Testis (tissue), 3 donors: ENCODE results near the gene PSMC1. TPM values are rescaled to one million over a fixed set of nuclear protein-coding genes. Genes with fewer than 3 reads are reported as not detected.

ENCODE experiments used
- DNase-seq: peaks from one replicate; pipeline ENCODE4 v3.0.0-alpha.2; 2019
- H3K27ac ChIP-seq, 2 donors: fragments of 200-600 bp; sonication (generic); one replicate each; pipeline ENCODE4 v1.5.1; 2019
- H3K27me3 ChIP-seq: fragments of 200-600 bp; sonication (generic); one replicate; pipeline ENCODE4 v1.5.1; 2019
- H3K36me3 ChIP-seq: fragments of 200-600 bp; sonication (generic); one replicate; pipeline ENCODE4 v1.5.1; 2017; ENCODE audit warnings: low read depth; ENCODE audit errors: missing control alignments
- H3K4me1 ChIP-seq: fragments of 200-600 bp; sonication (generic); one replicate; pipeline ENCODE4 v1.5.1; 2019
- H3K4me3 ChIP-seq, 2 donors: fragments of 200-600 bp; sonication (generic); one replicate each; pipeline ENCODE4 v1.5.1; 2017 to 2019
- H3K9me3 ChIP-seq: fragments of 200-600 bp; sonication (generic); one replicate; pipeline ENCODE4 v1.5.1; 2017
- CTCF ChIP-seq, 3 experiments: fragments of 450-650 bp in 2 of 3; fragments of 200-600 bp in 1 of 3; sonication (generic) in 1 of 3; IDR thresholded peaks; one replicate each; pipeline ENCODE4 v1.5.1; 2016 to 2019; ENCODE audit warnings: antibody characterized with exemption in 3 of 3, mild to moderate bottlenecking in 2 of 3, moderate library complexity in 1 of 3
- POLR2A ChIP-seq: fragments of 450-650 bp; IDR thresholded peaks from one replicate; pipeline ENCODE4 v1.6.1; 2017; ENCODE audit warnings: antibody characterized with exemption, mild to moderate bottlenecking, moderate library complexity
- WGBS, 2 donors: methylation state at CpG; one replicate each; pipeline ENCODE4 v1.1.5; 2018; 5-methylcytosine and 5-hydroxymethylcytosine counted together
- intact Hi-C: fragments of 100-400 bp; cut with DNase I; formaldehyde crosslinking; loops from one replicate; pipeline ENCODE4 v1.15.1; 2023; ENCODE audit warnings: low total_unique reads
- polyA plus RNA-seq: library from polyadenylated mRNA; stranded (reverse); fragments of 350-450 nt; fragmentation: Illumina TruSeq; extraction: RNeasy Lipid Tissue Mini Kit (QIAGEN cat#74804); gene quantifications from one replicate; pipeline ENCODE4 v1.2.3, GENCODE V29; 2014; ENCODE audit warnings: low read depth, low replicate concordance; ENCODE audit not compliant: insufficient read depth
- total RNA-seq, 2 donors: library from RNA; depleted of rRNA; stranded (reverse); fragments of >200 nt; gene quantifications; one replicate each; pipeline ENCODE4 v1.2.3, GENCODE V29; 2016

PSMC1 gene
- total and polyA plus RNA-seq, 3 donors from 2014 or later, result 111 to 300 (median 133) TPM

GRCh38 chr14:90274808-90275457, 18.6 kb downstream of the PSMC1 start:
- Histone ChIP-seq H3K4me1 (peaks cover 19% of the 10 kb centered on the region), H3K4me3 (no peak overlapping the region), H3K9me3 (no peaks in the 10 kb centered on the region), H3K36me3 (no peaks in the 10 kb centered on the region), H3K27me3 (no peaks in the 10 kb centered on the region), H3K27ac (peak overlapping the region in 1 of 2 donors; percentile 19)
- DNase-seq, result peak; percentile 14
- 60 to 74% methylated on average over 8 of the region's 8 CpGs for WGBS, 2 donors
- intact Hi-C loops, result no loop called here
- TF ChIP-seq CTCF (IDR thresholded peaks at IDR 0.05), result no peak
- TF ChIP-seq POLR2A, result no peak

GRCh38 chr14:90275458-90275814, 19.1 kb downstream of the PSMC1 start:
- H3K27ac ChIP-seq, result peak overlapping the region in 1 of 2 donors; percentile 19
- H3K36me3 ChIP-seq, result no peaks in the 10 kb centered on the region
- intact Hi-C loops, result no loop called here
- H3K27me3 ChIP-seq, result no peaks in the 10 kb centered on the region
- H3K4me1 ChIP-seq, result peaks cover 19% of the 10 kb centered on the region
- no peak overlapping the region for H3K4me3 ChIP-seq
- DNase-seq, result peak; percentile 12
- 71 to 89% methylated on average over 9 of the region's 9 CpGs for WGBS, 2 donors
- H3K9me3 ChIP-seq, result no peaks in the 10 kb centered on the region
- TF ChIP-seq CTCF (IDR thresholded peaks at IDR 0.05) (no peak), POLR2A (no peak)

- H3K4me3 ChIP-seq, result no peak overlapping the region
- peak overlapping the region in 1 of 2 donors; percentile 19 for H3K27ac ChIP-seq
- peaks cover 19% of the 10 kb centered on the region for H3K4me1 ChIP-seq
- peak; percentile 9 for DNase-seq
- H3K36me3 ChIP-seq, result no peaks in the 10 kb centered on the region
- intact Hi-C loops, result no loop called here
- H3K27me3 ChIP-seq, result no peaks in the 10 kb centered on the region
- H3K9me3 ChIP-seq, result no peaks in the 10 kb centered on the region
- 81 to 86% methylated on average over 7 to 8 of the region's 8 CpGs for WGBS, 2 donors
- TF ChIP-seq CTCF (IDR thresholded peaks at IDR 0.05), result no peak
- TF ChIP-seq POLR2A, result no peak
Measured at GRCh38 chr14:90275820-90276219, 19.5 kb downstream of the PSMC1 start.

GRCh38 chr14:90276646-90277367, 20.5 kb downstream of the PSMC1 start:
- Histone ChIP-seq H3K4me3 (no peak overlapping the region), H3K27ac (no peak overlapping the region), H3K9me3 (no peaks in the 10 kb centered on the region), H3K27me3 (no peaks in the 10 kb centered on the region), H3K4me1 (peaks cover 19% of the 10 kb centered on the region), H3K36me3 (no peaks in the 10 kb centered on the region)
- DNase-seq, result peak; percentile 12
- WGBS, 2 donors, result 74 to 79% methylated on average over 17 to 18 of the region's 18 CpGs
- no peak for TF ChIP-seq CTCF (IDR thresholded peaks at IDR 0.05)
- no peak for TF ChIP-seq POLR2A
- intact Hi-C loops, result no loop called here
